ENCODE data around the gene ZNF564. TPM values are rescaled to one million over a fixed set of nuclear protein-coding genes. Genes with fewer than 3 reads are reported as not detected.

The ZNF564 gene
- total RNA-seq, 2 experiments from 2014 or later = 5.2 to 5.6 TPM

DNA sequence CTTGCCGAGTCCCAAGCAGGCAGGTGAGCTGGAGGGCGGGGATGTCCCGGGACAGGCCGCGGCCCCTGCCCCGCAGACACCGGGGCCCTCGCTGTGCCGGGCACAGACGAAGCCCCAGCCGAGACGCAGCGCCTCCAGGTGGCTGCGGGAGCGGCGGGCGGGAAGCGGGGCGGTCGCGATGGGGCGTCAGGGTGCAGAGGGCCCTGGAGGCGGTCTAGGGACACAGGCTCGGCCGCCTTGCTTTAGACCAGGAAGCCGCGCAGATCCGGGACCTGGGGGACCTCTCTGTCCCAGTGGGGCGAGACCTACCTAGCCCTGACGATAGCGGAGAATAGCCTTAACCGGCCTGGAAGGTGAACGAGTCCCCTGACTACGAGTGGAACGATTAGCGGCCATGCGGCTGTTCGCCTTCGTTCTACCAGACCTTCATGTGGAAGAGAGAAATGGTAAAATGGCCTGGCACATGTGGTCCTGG, 4.2 kb upstream of the ZNF564 start:
- Mint-ChIP-seq H3K9me3 (ENCODE audit: low read depth) (no peaks in the 10 kb centered on the region), H3K27me3 (no peaks in the 10 kb centered on the region), H3K4me1 (peaks cover 15% of the 10 kb centered on the region), H3K36me3 (ENCODE audit: low read depth) (no peaks in the 10 kb centered on the region), H3K27ac (no peak overlapping the region), H3K4me3 (no peak overlapping the region)
- ATAC-seq (no peak), DNase-seq (peak; percentile 32)
- CTCF ChIA-PET = interaction anchor here (0.7 kb wide), 1 partner anchor 16 kb away, joined by 3 read pairs; no protein-coding TSS in a partner anchor
- POLR2A ChIA-PET = no interaction called here
- intact Hi-C loops (cut with DNase I, micrococcal nuclease) = no loop called here

- no peaks in the 10 kb centered on the region for H3K27me3 Mint-ChIP-seq
- DNase-seq (no peak), ATAC-seq (no peak)
- POLR2A ChIA-PET = no interaction called here
- H3K4me3 Mint-ChIP-seq = no peak overlapping the region
- peak overlapping the region; percentile 31 for H3K27ac Mint-ChIP-seq
- CTCF ChIA-PET = interaction anchor here (1.7 kb wide), 1 partner anchor 93 kb away, joined by 3 read pairs; no protein-coding TSS in a partner anchor
- H3K4me1 Mint-ChIP-seq = peaks cover 58% of the 10 kb centered on the region
- peaks cover 38% of the 10 kb centered on the region for H3K36me3 Mint-ChIP-seq (ENCODE audit: low read depth)
- H3K9me3 Mint-ChIP-seq (ENCODE audit: low read depth) = no peaks in the 10 kb centered on the region
- intact Hi-C loops (cut with DNase I, micrococcal nuclease) = no loop called here
Measured at GRCh38 chr19:12546903-12547302, 4.4 kb downstream of the ZNF564 start.

- no peaks in the 10 kb centered on the region for H3K9me3 Mint-ChIP-seq (ENCODE audit: low read depth)
- ATAC-seq (no peak), DNase-seq (no peak)
- H3K27me3 Mint-ChIP-seq = no peaks in the 10 kb centered on the region
- peaks cover 38% of the 10 kb centered on the region for H3K36me3 Mint-ChIP-seq (ENCODE audit: low read depth)
- H3K27ac Mint-ChIP-seq = no peak overlapping the region
- peaks cover 54% of the 10 kb centered on the region for H3K4me1 Mint-ChIP-seq
- H3K4me3 Mint-ChIP-seq = no peak overlapping the region
- ChIA-PET CTCF (interaction anchor here (1.0 to 1.7 kb wide), 4 partner anchors 27 to 178 kb away, joined by 3 to 5 read pairs (median 3); partner anchors contain the start of gene TNPO2), POLR2A (no interaction called here)
- intact Hi-C loops (cut with DNase I, micrococcal nuclease) = no loop called here
Measured at GRCh38 chr19:12546068-12546467, 5.2 kb downstream of the ZNF564 start.

DNA sequence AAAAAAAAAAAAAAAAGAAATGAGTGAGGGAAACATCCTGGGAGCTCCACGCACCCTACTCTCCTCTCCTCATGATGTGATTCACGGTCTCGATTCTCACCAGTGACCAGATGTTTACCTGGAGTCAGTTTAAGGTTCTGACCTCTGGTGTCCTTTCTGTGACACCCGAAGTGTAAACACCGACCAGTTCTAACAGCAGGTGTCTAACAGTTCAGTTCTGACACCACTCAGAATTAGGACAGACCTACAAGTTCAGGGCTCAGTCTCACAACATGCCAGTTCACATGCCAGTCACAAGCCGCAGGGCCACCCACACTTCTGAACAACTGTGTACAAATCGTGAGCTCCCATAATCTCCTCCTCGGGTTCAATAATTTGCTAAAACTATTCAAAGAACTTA, 6.0 kb downstream of the ZNF564 start:
- no peak for ATAC-seq
- ChIA-PET POLR2A (no interaction called here), CTCF (interaction anchor here (1.0 to 1.4 kb wide), 3 partner anchors 28 to 179 kb away, joined by 3 to 5 read pairs (median 3); partner anchors contain the start of gene TNPO2)
- no peak for DNase-seq
- Mint-ChIP-seq H3K4me1 (peaks cover 52% of the 10 kb centered on the region), H3K4me3 (no peak overlapping the region), H3K27me3 (no peaks in the 10 kb centered on the region), H3K9me3 (ENCODE audit: low read depth) (no peaks in the 10 kb centered on the region), H3K27ac (peak overlapping the region; percentile 24), H3K36me3 (ENCODE audit: low read depth) (peaks cover 40% of the 10 kb centered on the region)
- intact Hi-C loops (cut with DNase I, micrococcal nuclease) = no loop called here

DNA sequence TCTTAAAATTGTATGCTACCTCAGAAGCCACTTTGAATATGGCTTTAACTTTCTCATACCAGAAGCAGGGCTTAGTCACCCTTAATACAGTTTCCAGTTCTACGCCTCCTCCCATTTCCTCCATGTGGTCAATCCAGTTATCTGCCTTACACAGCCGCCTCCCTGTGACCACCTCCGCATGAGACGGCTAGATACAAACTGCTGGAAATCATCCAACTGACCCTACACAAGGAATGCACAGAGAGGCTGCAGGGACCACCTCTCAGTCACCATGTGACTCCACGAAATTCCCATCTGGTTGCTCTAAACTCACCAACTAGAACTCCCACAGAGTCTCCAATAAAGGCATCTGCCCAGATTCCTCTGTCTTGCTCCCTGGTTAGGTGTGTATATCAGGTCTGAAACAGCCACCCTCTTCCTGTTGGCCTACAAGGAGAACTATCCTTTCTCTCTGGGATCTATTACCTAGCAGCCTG, 6.8 kb downstream of the ZNF564 start:
- Mint-ChIP-seq H3K36me3 (ENCODE audit: low read depth) (peaks cover 44% of the 10 kb centered on the region), H3K27me3 (no peaks in the 10 kb centered on the region), H3K4me3 (no peak overlapping the region), H3K27ac (peak overlapping the region; percentile 59), H3K9me3 (ENCODE audit: low read depth) (peaks cover 2% of the 10 kb centered on the region), H3K4me1 (peaks cover 49% of the 10 kb centered on the region)
- DNase-seq = peak; percentile 22
- POLR2A ChIA-PET = no interaction called here
- intact Hi-C loops (cut with DNase I, micrococcal nuclease) = no loop called here
- ATAC-seq = peak; percentile 76
- CTCF ChIA-PET = no interaction called here

GRCh38 chr19:12543855-12544254, 7.4 kb downstream of the ZNF564 start:
- ATAC-seq = peak; percentile 62

DNA sequence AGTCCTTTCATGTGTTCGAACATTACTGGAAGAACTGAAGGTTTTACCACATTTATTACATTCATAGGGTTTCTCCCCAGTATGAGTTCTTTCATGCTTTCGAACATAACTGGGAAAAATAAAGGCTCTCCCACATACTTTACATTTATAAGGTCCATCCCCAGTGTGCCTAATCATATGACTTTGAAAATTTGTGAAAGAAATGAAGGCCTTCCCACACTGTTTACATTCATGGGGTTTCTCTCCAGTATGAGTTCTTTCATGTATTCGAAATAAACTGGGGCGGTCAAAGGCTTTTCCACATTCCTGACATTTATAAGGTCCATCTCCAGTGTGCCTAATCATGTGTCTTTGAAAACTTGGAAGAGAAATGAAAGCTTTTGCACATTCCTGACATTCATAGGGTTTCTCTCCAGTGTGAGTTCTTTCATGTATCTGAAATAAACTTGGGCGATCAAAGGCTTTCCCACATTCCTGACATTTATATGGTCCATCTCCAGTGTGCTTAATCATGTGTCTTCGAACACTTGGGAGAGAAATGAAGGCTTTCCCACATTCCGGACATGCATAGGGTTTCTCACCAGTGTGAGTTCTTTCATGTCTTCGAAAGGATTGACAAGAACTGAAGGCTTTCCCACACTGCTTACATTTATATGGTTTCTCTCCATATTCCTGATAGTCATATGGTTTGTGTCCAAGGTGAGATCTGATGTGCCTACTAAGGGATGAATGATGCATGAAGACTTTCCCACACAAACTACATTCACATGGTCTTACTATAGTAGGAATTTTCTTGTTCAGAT, 24.0 kb downstream of the ZNF564 start:
- Mint-ChIP-seq H3K4me3 (no peak overlapping the region), H3K4me1 (no peaks in the 10 kb centered on the region), H3K27ac (no peak overlapping the region), H3K36me3 (ENCODE audit: low read depth) (peaks cover 87% of the 10 kb centered on the region), H3K27me3 (no peaks in the 10 kb centered on the region), H3K9me3 (ENCODE audit: low read depth) (peaks cover 63% of the 10 kb centered on the region)
- DNase-seq = no peak
- ChIA-PET CTCF (no interaction called here), POLR2A (interaction anchor here (0.9 kb wide), 1 partner anchor 86 kb away, joined by 3 read pairs; the partner anchor contains the start of gene ZNF443)
- ATAC-seq = no peak
- intact Hi-C loops (cut with DNase I, micrococcal nuclease) = loop anchor here (5.0 to 10.0 kb wide), 5 partner anchors 62 to 582 kb away; no protein-coding TSS in a partner anchor

More at GRCh38 chr19:12543855-12544254, 7.4 kb downstream of the ZNF564 start:
- Mint-ChIP-seq H3K9me3 (ENCODE audit: low read depth) (peaks cover 2% of the 10 kb centered on the region), H3K4me1 (peaks cover 43% of the 10 kb centered on the region), H3K27me3 (no peaks in the 10 kb centered on the region), H3K4me3 (no peak overlapping the region), H3K27ac (peak overlapping the region; percentile 59), H3K36me3 (ENCODE audit: low read depth) (peaks cover 41% of the 10 kb centered on the region)
- ChIA-PET POLR2A (no interaction called here), CTCF (no interaction called here)
- DNase-seq = no peak
- intact Hi-C loops (cut with DNase I, micrococcal nuclease) = no loop called here

- intact Hi-C loops (cut with DNase I, micrococcal nuclease) = loop anchor here (5.0 to 10.0 kb wide), 5 partner anchors 62 to 582 kb away; no protein-coding TSS in a partner anchor
- no peak overlapping the region for H3K4me3 Mint-ChIP-seq
- H3K4me1 Mint-ChIP-seq = no peaks in the 10 kb centered on the region
- ATAC-seq (no peak), DNase-seq (no peak)
- H3K27me3 Mint-ChIP-seq = no peaks in the 10 kb centered on the region
- H3K27ac Mint-ChIP-seq = no peak overlapping the region
- POLR2A ChIA-PET = no interaction called here
- peaks cover 65% of the 10 kb centered on the region for H3K9me3 Mint-ChIP-seq (ENCODE audit: low read depth)
- CTCF ChIA-PET = no interaction called here
- H3K36me3 Mint-ChIP-seq (ENCODE audit: low read depth) = peaks cover 89% of the 10 kb centered on the region
Measured at GRCh38 chr19:12526542-12526941, 24.7 kb downstream of the ZNF564 start.

- peaks cover 69% of the 10 kb centered on the region for H3K36me3 Mint-ChIP-seq (ENCODE audit: low read depth)
- peaks cover 59% of the 10 kb centered on the region for H3K9me3 Mint-ChIP-seq (ENCODE audit: low read depth)
Measured at GRCh38 chr19:12521996-12522395, 29.3 kb downstream of the ZNF564 start.

DNA sequence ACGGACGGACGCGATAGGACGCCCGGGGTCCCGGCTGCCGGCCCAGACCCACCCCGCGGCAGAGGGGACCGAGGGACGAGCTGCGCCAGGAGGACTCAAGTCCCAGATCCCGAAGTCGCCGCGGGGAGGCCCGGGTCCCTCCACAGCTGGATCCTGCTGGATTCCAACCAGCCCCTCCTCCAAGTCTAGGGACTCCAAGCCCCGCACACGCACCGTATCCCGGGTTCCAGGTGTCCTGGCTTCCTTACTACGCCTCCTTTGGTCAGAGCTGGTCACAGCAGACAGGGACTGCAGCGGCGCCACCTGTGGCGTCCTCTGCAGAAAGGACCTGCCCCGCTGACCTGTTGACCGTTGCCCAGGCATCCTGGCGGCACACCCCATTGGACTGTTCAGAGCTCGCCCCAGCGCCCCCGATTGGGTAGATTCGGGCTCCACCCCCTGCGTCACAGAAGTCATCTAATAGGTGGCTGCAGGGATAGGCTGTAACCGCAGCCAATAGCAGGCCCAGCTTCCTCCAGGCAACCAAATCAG, 37.7 kb downstream of the ZNF564 start:
- peaks cover 2% of the 10 kb centered on the region for H3K4me1 Mint-ChIP-seq
- H3K27me3 Mint-ChIP-seq = peaks cover 8% of the 10 kb centered on the region
- intact Hi-C loops (cut with DNase I, micrococcal nuclease) = no loop called here
- DNase-seq = no peak
- H3K4me3 Mint-ChIP-seq = no peak overlapping the region
- CTCF ChIA-PET = interaction anchor here (0.6 to 1.1 kb wide), 2 partner anchors 119 to 423 kb away, joined by 3 to 4 read pairs; no protein-coding TSS in a partner anchor
- H3K36me3 Mint-ChIP-seq (ENCODE audit: low read depth) = peaks cover 14% of the 10 kb centered on the region
- peaks cover 11% of the 10 kb centered on the region for H3K9me3 Mint-ChIP-seq (ENCODE audit: low read depth)
- no peak overlapping the region for H3K27ac Mint-ChIP-seq
- POLR2A ChIA-PET = no interaction called here
- ATAC-seq = no peak

More at GRCh38 chr19:12521996-12522395, 29.3 kb downstream of the ZNF564 start:
- ChIA-PET POLR2A (no interaction called here), CTCF (no interaction called here)
- peak; percentile 51 for DNase-seq
- no peak overlapping the region for H3K27ac Mint-ChIP-seq
- intact Hi-C loops (cut with DNase I, micrococcal nuclease) = loop anchor here (10.0 kb wide), 2 partner anchors 57 to 577 kb away; no protein-coding TSS in a partner anchor
- no peaks in the 10 kb centered on the region for H3K4me1 Mint-ChIP-seq
- H3K4me3 Mint-ChIP-seq = no peak overlapping the region
- no peaks in the 10 kb centered on the region for H3K27me3 Mint-ChIP-seq
- no peak for ATAC-seq

- Mint-ChIP-seq H3K36me3 (ENCODE audit: low read depth) (no peaks in the 10 kb centered on the region), H3K4me3 (no peak overlapping the region), H3K27me3 (no peaks in the 10 kb centered on the region), H3K9me3 (ENCODE audit: low read depth) (peaks cover 4% of the 10 kb centered on the region), H3K27ac (no peak overlapping the region), H3K4me1 (peaks cover 7% of the 10 kb centered on the region)
- ChIA-PET CTCF (interaction anchor here (1.2 kb wide), 1 partner anchor 13 kb away, joined by 3 read pairs; the partner anchor contains the start of gene ZNF709), POLR2A (interaction anchor here (0.6 kb wide), 1 partner anchor 14 kb away, joined by 3 read pairs; no protein-coding TSS in a partner anchor)
- no peak for DNase-seq
- no peak for ATAC-seq
- intact Hi-C loops (cut with DNase I, micrococcal nuclease) = no loop called here
Measured at GRCh38 chr19:12497032-12497431, 54.2 kb downstream of the ZNF564 start.

All from activated CD4-positive, alpha-beta T cell treated with anti-CD3 and anti-CD28 coated beads for 36 hours (primary cell).